Activated naive CD8-positive, alpha-beta T cell treated with anti-CD3 and anti-CD28 coated beads, Interleukin-2, amount 50 U/mL, for 16 hours (primary cell): Measurements from ENCODE around the gene ACSS2.

Source experiments
- DNase-seq: peaks from one replicate; pipeline ENCODE4 v3.0.0-alpha.2; 2020; ENCODE audit warnings: low read depth, low spot score

Gene ACSS2

GRCh38 chr20:34907616-34908469 lies 31.4 kb downstream of the ACSS2 start:
- no peak for DNase-seq

GRCh38 chr20:34915131-34915530 lies 38.7 kb downstream of the ACSS2 start:
- no peak for DNase-seq

- DNase-seq = no peak
Measured at GRCh38 chr20:34915749-34916455, 39.5 kb downstream of the ACSS2 start.

GRCh38 chr20:34916774-34917354 lies 40.5 kb downstream of the ACSS2 start:
- DNase-seq = no peak

- DNase-seq = no peak
Measured at GRCh38 chr20:34920055-34920454, 43.6 kb downstream of the ACSS2 start.

- DNase-seq = no peak
Measured at GRCh38 chr20:34921436-34921835, 45.0 kb downstream of the ACSS2 start.

- DNase-seq = no peak
Measured at GRCh38 chr20:34922654-34923381, 46.4 kb downstream of the ACSS2 start.

- DNase-seq = no peak
Measured at GRCh38 chr20:34923414-34923813, 47.0 kb downstream of the ACSS2 start.

- DNase-seq = no peak
Measured at GRCh38 chr20:34925341-34925740, 48.9 kb downstream of the ACSS2 start.

- DNase-seq = no peak
Measured at GRCh38 chr20:34925981-34926380, 49.6 kb downstream of the ACSS2 start.

GRCh38 chr20:34926581-34926980 lies 50.2 kb downstream of the ACSS2 start:
- no peak for DNase-seq

- no peak for DNase-seq
Measured at GRCh38 chr20:34927736-34928135, 51.3 kb downstream of the ACSS2 start.

GRCh38 chr20:34928411-34928810 lies 52.0 kb downstream of the ACSS2 start:
- no peak for DNase-seq

GRCh38 chr20:34931771-34932170 lies 55.4 kb downstream of the ACSS2 start:
- no peak for DNase-seq

GRCh38 chr20:34938466-34939163 lies 62.2 kb downstream of the ACSS2 start:
- DNase-seq = no peak

- no peak for DNase-seq
Measured at GRCh38 chr20:34940081-34940481, 63.7 kb downstream of the ACSS2 start.

- DNase-seq = no peak
Measured at GRCh38 chr20:34941226-34941625, 64.8 kb downstream of the ACSS2 start.

- no peak for DNase-seq
Measured at GRCh38 chr20:34942301-34942700, 65.9 kb downstream of the ACSS2 start.

- DNase-seq = no peak
Measured at GRCh38 chr20:34943808-34944567, 67.6 kb downstream of the ACSS2 start.

- no peak for DNase-seq
Measured at GRCh38 chr20:34945315-34946077, 69.1 kb downstream of the ACSS2 start.
